Measurements from ENCODE around the gene DIAPH2.

Gene DIAPH2

GRCh38 chrX:97474933-97475332 is 790.3 kb downstream of the DIAPH2 start:
- Histone ChIP-seq H3K4me1 (ENCODE audit: control insufficient read depth, insufficient read depth, low read length) (no peaks in the 10 kb centered on the region), H3K4me3 (ENCODE audit: low read depth, low read length) (no peak overlapping the region), H3K9me3 (ENCODE audit: control insufficient read depth, insufficient read depth, low read depth, low read length) (no peaks in the 10 kb centered on the region), H3K27ac (ENCODE audit: extremely low read depth, low read depth, low read length) (no peak overlapping the region), H3K36me3 (ENCODE audit: control insufficient read depth in 2 of 2, insufficient read depth in 1 of 2, low read length in 2 of 2) (no peaks in the 10 kb centered on the region)
- ChIA-PET CTCF (no interaction called here), POLR2A (no interaction called here)
- TF ChIP-seq, protein P1, sequence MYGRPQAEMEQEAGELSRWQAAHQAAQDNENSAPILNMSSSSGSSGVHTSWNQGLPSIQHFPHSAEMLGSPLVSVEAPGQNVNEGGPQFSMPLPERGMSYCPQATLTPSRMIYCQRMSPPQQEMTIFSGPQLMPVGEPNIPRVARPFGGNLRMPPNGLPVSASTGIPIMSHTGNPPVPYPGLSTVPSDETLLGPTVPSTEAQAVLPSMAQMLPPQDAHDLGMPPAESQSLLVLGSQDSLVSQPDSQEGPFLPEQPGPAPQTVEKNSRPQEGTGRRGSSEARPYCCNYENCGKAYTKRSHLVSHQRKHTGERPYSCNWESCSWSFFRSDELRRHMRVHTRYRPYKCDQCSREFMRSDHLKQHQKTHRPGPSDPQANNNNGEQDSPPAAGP (tag by site-specific recombination; IDR thresholded peaks at IDR 0.05): no peak
- TF ChIP-seq ZNF324 (tag by site-specific recombination; IDR thresholded peaks at IDR 0.05) (no peak), GLIS2 (tag by site-specific recombination; IDR thresholded peaks at IDR 0.05) (no peak), GFI1B (tag by site-specific recombination; IDR thresholded peaks at IDR 0.05) (no peak), ZBTB48 (tag by site-specific recombination; IDR thresholded peaks at IDR 0.05) (no peak), ATF2 (tag by site-specific recombination; IDR thresholded peaks at IDR 0.05; ENCODE audit: low read depth) (no peak), ZNF341 (tag by site-specific recombination; IDR thresholded peaks at IDR 0.05; ENCODE audit: low read depth) (no peak), KLF16 (tag by site-specific recombination; IDR thresholded peaks at IDR 0.05) (no peak), ZNF560 (tag by site-specific recombination; IDR thresholded peaks at IDR 0.05; ENCODE audit: borderline replicate concordance) (no peak), ZSCAN5A (tag by site-specific recombination; IDR thresholded peaks at IDR 0.05) (no peak), OSR2 (tag by site-specific recombination; IDR thresholded peaks at IDR 0.05) (no peak), ZNF768 (tag by site-specific recombination; IDR thresholded peaks at IDR 0.05) (no peak), ZNF837 (tag by site-specific recombination; IDR thresholded peaks at IDR 0.05) (no peak), GLI4 (tag by site-specific recombination; IDR thresholded peaks at IDR 0.05) (no peak), ZNF335 (tag by site-specific recombination; conservative IDR thresholded peaks at IDR 0.05) (no peak)
- TF ChIP-seq, protein P2, sequence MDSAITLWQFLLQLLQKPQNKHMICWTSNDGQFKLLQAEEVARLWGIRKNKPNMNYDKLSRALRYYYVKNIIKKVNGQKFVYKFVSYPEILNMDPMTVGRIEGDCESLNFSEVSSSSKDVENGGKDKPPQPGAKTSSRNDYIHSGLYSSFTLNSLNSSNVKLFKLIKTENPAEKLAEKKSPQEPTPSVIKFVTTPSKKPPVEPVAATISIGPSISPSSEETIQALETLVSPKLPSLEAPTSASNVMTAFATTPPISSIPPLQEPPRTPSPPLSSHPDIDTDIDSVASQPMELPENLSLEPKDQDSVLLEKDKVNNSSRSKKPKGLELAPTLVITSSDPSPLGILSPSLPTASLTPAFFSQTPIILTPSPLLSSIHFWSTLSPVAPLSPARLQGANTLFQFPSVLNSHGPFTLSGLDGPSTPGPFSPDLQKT (IDR thresholded peaks at IDR 0.05; ENCODE audit: borderline replicate concordance, low read depth, low read length): no peak

GRCh38 chrX:97479106-97479890 is 794.7 kb downstream of the DIAPH2 start:
- no peaks in the 10 kb centered on the region for H3K36me3 ChIP-seq (ENCODE audit: control insufficient read depth in 2 of 2, insufficient read depth in 1 of 2, low read length in 2 of 2)
- ChIA-PET POLR2A (no interaction called here), CTCF (interaction anchor here (0.6 kb wide), 1 partner anchor 518 kb away, joined by 4 read pairs; no protein-coding TSS in a partner anchor)
- H3K4me1 ChIP-seq (ENCODE audit: control insufficient read depth, insufficient read depth, low read length): no peaks in the 10 kb centered on the region
- TF ChIP-seq ZNF239 (tag by site-specific recombination; IDR thresholded peaks at IDR 0.05): no peak
- TF ChIP-seq ZNF664 (tag by site-specific recombination; IDR thresholded peaks at IDR 0.05): no peak
- TF ChIP-seq ZNF341 (tag by site-specific recombination; IDR thresholded peaks at IDR 0.05; ENCODE audit: low read depth): no peak
- TF ChIP-seq ZNF843 (tag by site-specific recombination; IDR thresholded peaks at IDR 0.05): no peak
- no peak for TF ChIP-seq ZNF629 (tag by site-specific recombination; IDR thresholded peaks at IDR 0.05)
- no peak for TF ChIP-seq ATF2 (tag by site-specific recombination; IDR thresholded peaks at IDR 0.05; ENCODE audit: low read depth)
- no peak for TF ChIP-seq SP3 (tag by site-specific recombination; IDR thresholded peaks at IDR 0.05)
- H3K27ac ChIP-seq (ENCODE audit: extremely low read depth, low read depth, low read length): no peak overlapping the region
- no peak overlapping the region for H3K4me3 ChIP-seq (ENCODE audit: low read depth, low read length)
- H3K9me3 ChIP-seq (ENCODE audit: control insufficient read depth, insufficient read depth, low read depth, low read length): no peaks in the 10 kb centered on the region

Measured in HEK293 (cell line).